GM21360 (cell line): Measurements from ENCODE around the gene CCNYL1.
"Not testable (repeated sequence)": the region's sequence is repeated elsewhere in the genome, so short reads cannot be mapped to it uniquely, and the experiment has no call there.

Experiments
- ATAC-seq: cut with Tn5 transposase; IDR thresholded peaks from one replicate; pipeline ENCODE4 v1.9.1; 2021; ENCODE audit warnings: mild to moderate bottlenecking, moderate library complexity; ENCODE audit not compliant: unreplicated experiment

CCNYL1 gene

DNA sequence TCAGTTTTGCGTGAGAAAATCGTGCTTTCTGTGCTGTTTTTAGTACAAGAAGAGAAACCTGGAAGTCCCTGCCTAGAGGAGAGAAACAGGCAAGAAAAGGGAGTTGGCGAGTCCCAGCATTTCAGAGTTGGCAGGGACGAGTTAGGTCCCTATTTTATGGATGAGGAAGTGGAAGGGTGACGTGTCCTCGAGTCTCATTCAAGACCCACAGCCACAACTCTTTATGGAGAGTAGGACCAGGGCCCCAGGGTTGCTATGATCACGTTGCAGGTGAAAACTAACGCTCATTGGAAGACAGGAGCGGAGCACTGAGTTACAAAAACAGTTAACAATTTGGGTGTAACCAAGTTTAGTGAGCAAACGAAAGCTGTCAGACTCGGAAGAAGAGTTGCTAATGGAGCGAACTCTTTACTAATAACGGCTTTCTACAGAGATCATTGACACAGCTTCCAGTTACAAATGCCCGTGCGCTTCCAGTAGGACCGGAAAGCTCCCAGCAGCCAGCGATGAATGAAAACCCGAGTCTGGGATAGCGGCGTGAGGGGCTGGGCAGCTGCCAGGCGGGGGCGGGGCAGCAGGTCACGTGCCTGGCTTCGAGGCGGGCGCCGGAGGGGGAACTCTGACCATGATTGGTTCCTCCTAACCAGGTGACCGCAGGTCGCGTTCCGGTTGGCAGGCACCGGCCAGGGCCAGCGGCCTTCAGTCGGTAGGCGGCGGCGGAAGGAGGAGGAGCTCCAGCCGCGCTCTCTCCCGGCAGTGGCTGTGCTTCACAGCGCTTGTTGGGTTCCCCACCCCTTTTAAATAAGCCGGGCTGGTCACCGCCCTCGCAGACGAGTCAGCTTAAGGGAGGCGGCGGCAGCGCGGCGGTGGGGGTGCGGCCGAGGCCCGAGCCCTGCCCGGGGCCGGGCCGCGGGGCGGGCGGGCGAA lies at the start of gene CCNYL1:
Gene CCNYL1 (plus strand): TSS at position 827 of the 927 bp plus-strand sequence. CDS start 257 bp downstream, outside the sequence.
- ATAC-seq = peak; percentile 95

DNA sequence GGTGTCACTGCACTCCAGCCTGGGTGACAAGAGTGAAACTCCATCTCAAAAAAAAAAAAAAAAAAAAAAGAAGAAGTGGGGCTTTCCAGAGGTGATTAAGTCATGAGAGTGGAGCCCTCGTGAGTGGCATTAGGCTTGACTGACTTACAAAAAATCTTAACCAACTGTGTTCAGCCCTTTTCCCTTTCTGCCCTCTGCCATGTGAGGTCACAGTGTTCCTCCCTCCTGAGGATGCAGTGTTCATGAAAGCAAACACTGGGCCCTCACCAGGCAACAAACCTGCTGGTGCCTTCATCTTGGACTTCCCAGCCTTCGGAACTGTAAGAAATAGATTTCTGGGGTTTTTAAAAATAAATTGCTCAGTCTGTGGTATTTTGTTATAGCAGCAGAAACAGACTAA lies 49.2 kb upstream of the CCNYL1 start:
- peak; percentile 94 for ATAC-seq

- no peak for ATAC-seq
Observed at GRCh38 chr2:207663870-207664545, 47.4 kb upstream of the CCNYL1 start.

- no peak for ATAC-seq
Observed at GRCh38 chr2:207670887-207671286, 40.6 kb upstream of the CCNYL1 start.

- no peak for ATAC-seq
Observed at GRCh38 chr2:207673431-207673830, 38.0 kb upstream of the CCNYL1 start.

GRCh38 chr2:207674266-207674774 lies 37.1 kb upstream of the CCNYL1 start:
- no peak for ATAC-seq

GRCh38 chr2:207674826-207675225 lies 36.6 kb upstream of the CCNYL1 start:
- no peak for ATAC-seq

DNA sequence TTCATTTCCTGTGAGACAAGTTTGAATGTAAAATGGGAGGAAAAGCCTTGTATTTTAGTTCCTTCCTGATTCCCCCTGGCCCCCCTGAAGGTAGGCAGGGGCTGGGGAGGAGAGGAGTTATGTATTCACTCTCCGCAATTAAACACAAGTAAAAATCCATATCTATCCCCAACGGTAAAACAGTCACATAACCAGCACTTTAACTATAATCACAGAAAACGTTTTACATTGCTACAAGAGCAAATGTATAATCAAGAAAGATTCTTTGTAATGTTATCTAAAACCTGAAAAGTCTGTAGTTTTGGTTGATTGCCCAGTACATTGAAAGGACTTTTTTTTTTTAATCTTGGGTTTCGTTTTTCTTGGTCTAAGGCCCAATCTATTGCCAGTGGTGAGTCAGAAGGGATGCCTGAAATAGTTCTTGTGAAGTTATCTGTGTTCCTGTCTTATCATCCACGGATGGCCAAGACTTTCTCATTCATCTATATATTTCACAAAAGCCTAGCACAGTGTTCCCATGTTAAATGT lies 34.5 kb upstream of the CCNYL1 start:
- peak; percentile 78 for ATAC-seq

DNA sequence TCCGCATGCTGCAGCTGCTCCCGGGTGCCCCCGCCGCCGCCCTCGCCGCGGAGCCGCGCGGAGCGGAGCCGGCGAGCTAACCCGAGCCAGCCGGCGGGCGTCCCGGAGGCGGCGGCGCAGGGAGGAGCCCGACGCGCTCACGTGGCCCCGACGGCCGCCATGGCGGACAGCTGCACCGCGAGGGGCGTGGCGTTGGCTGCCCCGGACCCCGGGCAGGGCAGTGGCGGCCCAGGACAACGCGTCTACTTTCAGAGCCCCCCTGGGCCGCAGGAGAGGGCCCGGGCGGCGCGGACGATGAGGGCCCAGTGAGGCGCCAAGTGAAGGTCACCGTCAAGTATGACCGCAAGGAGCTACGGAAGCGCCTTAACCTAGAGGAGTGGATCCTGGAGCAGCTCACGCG lies 30.0 kb upstream of the CCNYL1 start:
- no peak for ATAC-seq

DNA sequence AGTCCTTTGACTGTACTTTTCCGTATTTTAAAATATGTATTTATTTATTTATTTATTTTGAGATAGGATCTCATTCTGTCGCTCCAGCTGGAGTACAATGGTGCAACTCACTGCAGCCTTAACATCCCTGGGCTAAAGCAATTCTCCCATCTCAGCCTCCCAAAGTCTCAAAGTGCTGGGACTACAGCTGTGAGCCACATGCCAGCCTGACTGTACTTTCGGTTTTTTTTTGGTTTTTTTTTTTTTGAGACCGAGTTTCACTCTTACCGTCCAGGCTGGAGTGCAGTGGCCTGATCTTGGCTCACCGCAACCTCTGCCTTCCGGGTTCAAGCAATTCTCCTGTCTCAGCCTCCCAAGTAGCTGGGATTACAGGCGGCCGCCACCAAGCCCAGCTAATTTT lies 28.9 kb upstream of the CCNYL1 start:
- ATAC-seq = no peak

- no peak for ATAC-seq
Observed at GRCh38 chr2:207683438-207683837, 28.0 kb upstream of the CCNYL1 start.

DNA sequence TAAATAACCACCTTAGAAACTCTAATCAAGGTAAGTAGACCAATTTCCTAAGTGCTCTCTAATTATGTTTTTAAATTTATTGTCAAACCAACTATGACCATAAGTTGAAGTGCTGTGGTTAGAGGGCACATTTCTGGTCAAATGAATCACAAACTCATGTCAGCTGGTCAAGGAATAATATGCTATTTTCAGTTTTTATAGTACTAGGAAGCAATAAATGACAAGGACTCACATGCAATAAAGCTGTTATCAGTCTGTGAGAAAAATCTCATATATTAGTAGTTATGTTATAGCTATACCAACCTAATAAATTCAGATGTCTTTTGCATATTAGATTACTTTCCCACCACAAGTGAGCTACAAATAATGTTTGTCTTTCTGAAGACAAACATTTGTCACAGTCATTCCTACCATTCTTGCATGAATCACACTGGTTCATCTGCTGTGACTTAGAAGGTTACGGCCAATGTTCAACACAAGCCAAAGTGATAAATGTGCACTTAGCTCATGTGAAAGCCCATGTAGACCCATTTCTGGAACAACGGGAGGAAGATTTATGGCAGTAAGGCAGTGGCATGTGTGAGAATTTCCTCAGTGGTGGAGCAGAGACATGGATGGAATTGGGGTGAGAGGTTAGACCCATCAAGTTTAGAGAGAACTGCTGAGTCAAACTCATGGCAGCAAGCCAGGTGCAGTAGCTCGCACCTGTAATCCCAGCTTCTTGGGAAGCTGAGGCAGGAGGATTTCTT lies 27.4 kb upstream of the CCNYL1 start:
- no peak for ATAC-seq

DNA sequence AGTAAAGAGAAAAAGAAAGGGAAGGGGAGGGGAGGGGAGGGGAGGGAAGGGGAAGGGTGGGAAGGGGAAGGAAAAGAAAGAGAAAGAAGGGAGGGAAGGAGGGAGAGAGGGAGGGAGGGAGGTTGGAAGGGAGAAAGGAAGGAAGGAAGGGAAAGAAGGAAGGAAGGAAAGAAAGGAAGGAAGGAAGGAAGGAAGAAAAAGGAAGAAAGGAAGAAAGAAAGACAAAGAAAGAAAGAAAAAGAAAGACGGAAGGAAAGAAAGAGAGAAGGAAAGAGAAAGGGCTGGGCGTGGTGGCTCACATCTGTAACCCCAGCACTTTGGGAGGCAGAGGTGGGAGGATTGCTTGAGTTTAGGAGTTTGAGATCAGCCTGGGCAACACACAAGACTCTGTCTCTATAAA lies 24.6 kb upstream of the CCNYL1 start:
- ATAC-seq = no peak

DNA sequence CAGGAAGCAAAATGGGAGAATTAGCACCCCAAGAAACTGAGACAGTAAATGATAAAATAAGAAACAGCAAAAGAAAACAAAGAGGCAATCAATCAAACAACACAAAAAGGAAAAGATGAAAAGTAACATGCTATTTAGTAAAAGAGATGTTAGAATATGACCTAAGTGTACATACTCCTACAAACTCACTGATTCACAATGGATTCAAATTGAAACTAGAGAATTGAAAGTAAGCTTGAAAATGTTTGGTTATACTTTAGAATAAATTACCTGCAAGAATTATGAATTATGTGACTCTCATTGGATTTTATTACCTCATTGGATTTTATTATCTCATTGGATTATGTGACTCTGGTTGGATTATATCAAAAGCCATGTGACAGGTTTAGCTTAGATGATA lies 22.8 kb upstream of the CCNYL1 start:
- ATAC-seq = no peak

GRCh38 chr2:207690845-207691461 lies 20.5 kb upstream of the CCNYL1 start:
- not testable (repeated sequence) for ATAC-seq

- no peak for ATAC-seq
Observed at GRCh38 chr2:207692206-207693065, 19.0 kb upstream of the CCNYL1 start.

- ATAC-seq = no peak
Observed at GRCh38 chr2:207693641-207694249, 17.7 kb upstream of the CCNYL1 start.

DNA sequence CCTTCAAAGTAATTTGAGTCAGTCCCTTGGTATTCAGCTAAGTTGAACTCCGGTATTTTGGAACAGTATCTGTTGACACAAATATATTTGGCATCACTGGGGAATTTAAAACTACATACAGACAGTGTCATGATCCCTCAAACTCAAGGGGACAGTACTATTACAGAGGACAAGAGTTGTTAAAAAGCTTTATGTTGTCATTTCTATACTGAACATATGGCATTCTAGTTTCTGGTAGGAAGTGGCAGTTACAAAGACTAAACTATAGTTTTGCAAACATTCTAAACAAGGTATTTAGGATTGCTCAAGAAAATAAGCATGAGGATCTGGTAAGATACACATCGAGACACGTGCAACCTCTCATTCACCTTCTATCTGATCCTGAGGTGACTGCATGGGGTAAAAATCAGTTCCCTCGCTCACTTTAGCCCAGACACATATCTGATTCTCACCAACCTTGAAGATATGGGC lies 16.6 kb upstream of the CCNYL1 start:
- peak; percentile 64 for ATAC-seq

DNA sequence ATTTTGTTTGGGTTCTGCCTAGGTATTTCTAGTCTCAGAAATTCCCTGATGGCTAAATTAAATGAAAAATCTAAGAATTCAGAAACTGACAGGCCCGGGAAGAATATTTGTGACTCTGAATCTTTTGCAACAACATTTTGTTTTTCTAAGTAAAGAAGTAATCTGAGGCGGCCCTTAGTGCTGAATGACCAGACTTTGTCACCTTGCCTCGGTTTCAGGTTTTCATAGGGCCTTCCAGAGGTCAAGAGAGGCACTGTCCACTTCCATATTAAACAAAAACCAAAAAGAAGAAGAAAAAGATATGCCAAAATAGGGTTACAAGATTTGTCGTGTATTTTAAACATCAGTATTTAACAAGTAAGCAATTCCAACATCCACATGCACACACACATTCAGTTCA lies 16.1 kb upstream of the CCNYL1 start:
- ATAC-seq = no peak
